Liver (tissue), 9 donors: ENCODE measurements around the gene FCHO2. TPM values are rescaled to one million over a fixed set of nuclear protein-coding genes. Genes with fewer than 3 reads are reported as not detected.

Experiments
- DNase-seq: peaks from one replicate; pipeline ENCODE4 v3.0.0-alpha.2; 2017; ENCODE audit warnings: low spot score
- H3K27ac ChIP-seq, 2 donors: one replicate each; pipeline ENCODE4 v1.7.0; 2013; ENCODE audit warnings: inconsistent platforms in 2 of 2, low read length in 2 of 2, control low read depth in 1 of 2, low read depth in 1 of 2, mild to moderate bottlenecking in 1 of 2
- H3K27me3 ChIP-seq, 4 donors: one replicate each; pipeline versions ENCODE4 v1.6.1 to v1.7.0; 2013; ENCODE audit warnings: low read length in 3 of 4, inconsistent platforms in 1 of 4, mild to moderate bottlenecking in 1 of 4, moderate library complexity in 1 of 4; ENCODE audit not compliant: control insufficient read depth in 4 of 4, insufficient read depth in 4 of 4
- H3K36me3 ChIP-seq, 4 donors: one replicate each; pipeline versions ENCODE4 v1.6.1 to v1.7.0; 2013; ENCODE audit warnings: low read length in 3 of 4, mild to moderate bottlenecking in 3 of 4, low read depth in 1 of 4, moderate library complexity in 1 of 4; ENCODE audit not compliant: control insufficient read depth in 4 of 4, insufficient read depth in 3 of 4
- H3K4me1 ChIP-seq, 4 donors: one replicate each; pipeline versions ENCODE4 v1.6.1 to v1.7.0; 2013; ENCODE audit warnings: low read length in 3 of 4, mild to moderate bottlenecking in 3 of 4, moderate library complexity in 1 of 4; ENCODE audit not compliant: control insufficient read depth in 4 of 4, insufficient read depth in 4 of 4
- H3K4me3 ChIP-seq, 3 donors: one replicate each; pipeline versions ENCODE4 v1.6.1 to v1.7.0; 2013; ENCODE audit warnings: low read length in 3 of 3, control low read depth in 1 of 3, low read depth in 1 of 3, mild to moderate bottlenecking in 1 of 3
- H3K9ac ChIP-seq, 2 donors: one replicate each; pipeline ENCODE4 v1.7.0; 2013; ENCODE audit warnings: low read length in 2 of 2, mild to moderate bottlenecking in 2 of 2, moderate library complexity in 2 of 2, control low read depth in 1 of 2, low read depth in 1 of 2
- H3K9me3 ChIP-seq, 4 donors: one replicate each; pipeline versions ENCODE4 v1.6.1 to v1.7.0; 2013; ENCODE audit warnings: low read length in 3 of 4; ENCODE audit not compliant: control insufficient read depth in 4 of 4
- ATF3 ChIP-seq: IDR thresholded peaks from 2 replicates; pipeline ENCODE4 v1.6.1; 2016; ENCODE audit warnings: antibody characterized with exemption
- EGR1 ChIP-seq, 2 donors: IDR thresholded peaks; 2 replicates each; pipeline ENCODE4 v1.6.1; 2016 to 2018; ENCODE audit warnings: antibody characterized with exemption in 2 of 2, low read depth in 2 of 2
- FOXA1 ChIP-seq: IDR thresholded peaks from 2 replicates; pipeline ENCODE4 v1.6.1; 2016; ENCODE audit warnings: antibody characterized with exemption
- FOXA2 ChIP-seq: IDR thresholded peaks from 2 replicates; pipeline ENCODE4 v1.6.1; 2016; ENCODE audit warnings: antibody characterized with exemption
- GABPA ChIP-seq, 2 donors: IDR thresholded peaks in 1 of 2; conservative IDR thresholded peaks in 1 of 2; 2 replicates each; pipeline ENCODE4 v1.6.1; 2016; ENCODE audit warnings: antibody characterized with exemption in 2 of 2, mild to moderate bottlenecking in 1 of 2, moderate library complexity in 1 of 2
- HNF4A ChIP-seq, 2 donors: conservative IDR thresholded peaks; 2 replicates each; pipeline ENCODE4 v1.6.1; 2016; ENCODE audit warnings: antibody characterized with exemption in 2 of 2, mild to moderate bottlenecking in 2 of 2
- HNF4G ChIP-seq: IDR thresholded peaks from 2 replicates; pipeline ENCODE4 v1.6.1; 2016; ENCODE audit warnings: antibody characterized with exemption
- JUND ChIP-seq, 2 donors: IDR thresholded peaks; 2 replicates each; pipeline ENCODE4 v1.6.1; 2016; ENCODE audit warnings: antibody characterized with exemption in 2 of 2
- NR2F2 ChIP-seq: IDR thresholded peaks from 2 replicates; pipeline ENCODE4 v1.6.1; 2016; ENCODE audit warnings: antibody characterized with exemption
- RAD21 ChIP-seq, 2 donors: IDR thresholded peaks; 2 replicates each; pipeline ENCODE4 v1.6.1; 2016; ENCODE audit warnings: antibody characterized with exemption in 2 of 2, mild to moderate bottlenecking in 2 of 2
- REST ChIP-seq: IDR thresholded peaks from 2 replicates; pipeline ENCODE4 v1.6.1; 2016; ENCODE audit warnings: antibody characterized with exemption, mild to moderate bottlenecking
- RXRA ChIP-seq, 2 donors: IDR thresholded peaks; 2 replicates each; pipeline ENCODE4 v1.6.1; 2017 to 2018; ENCODE audit warnings: antibody characterized with exemption in 2 of 2, mild to moderate bottlenecking in 1 of 2
- SP1 ChIP-seq: IDR thresholded peaks from 2 replicates; pipeline ENCODE4 v1.6.1; 2018; ENCODE audit warnings: antibody characterized with exemption, mild to moderate bottlenecking
- TAF1 ChIP-seq: conservative IDR thresholded peaks from 2 replicates; pipeline ENCODE4 v1.6.1; 2016; ENCODE audit warnings: antibody characterized with exemption, mild to moderate bottlenecking
- YY1 ChIP-seq: IDR thresholded peaks from 2 replicates; pipeline ENCODE4 v1.6.1; 2016; ENCODE audit warnings: antibody characterized with exemption, mild to moderate bottlenecking
- WGBS: extraction: QIAGEN DNeasy Blood & Tissue Kit; methylation state at CpG from one replicate; pipeline ENCODE4 v1.1.7; 2013; 5-methylcytosine and 5-hydroxymethylcytosine counted together
- polyA plus RNA-seq, 2 donors: library from polyadenylated mRNA; stranded (reverse) in 1 of 2; unstranded in 1 of 2; fragments of 200-250 nt in 1 of 2; fragments of >200 nt in 1 of 2; fragmentation: Nextera tagmentation in 1 of 2; extraction: Ambion mirVana in 1 of 2; gene quantifications; one replicate each; pipeline versions ENCODE4 v1.2.1 to v1.2.3, GENCODE V29; 2013 to 2015
- total RNA-seq, 2 donors: library from RNA; depleted of rRNA; stranded (reverse); fragments of >200 nt; gene quantifications; one replicate each; pipeline ENCODE4 v1.2.3, GENCODE V29; 2014
- TF ChIP-seq, protein P1 (sequence below): IDR thresholded peaks from 2 replicates; pipeline ENCODE4 v1.6.1; 2016; ENCODE audit warnings: antibody characterized with exemption
- TF ChIP-seq, protein P2 (sequence below): fragments of 150-350 bp; IDR thresholded peaks from 2 replicates; pipeline ENCODE4 v1.5.1; 2017; ENCODE audit warnings: improper control_type of control experiment, low read depth, low read length; ENCODE audit not compliant: missing input control
- TF ChIP-seq, protein P3 (sequence below): IDR thresholded peaks from 2 replicates; pipeline ENCODE4 v1.6.1; 2016; ENCODE audit warnings: antibody characterized with exemption
- donor health status: healthy.
- donor health status: healthy.
- donor health status: healthy.
- donor health status: healthy.
- donor health status: healthy.

Gene FCHO2
- total and polyA plus RNA-seq, 4 donors, result 5.3 to 37.5 (median 9.3) TPM

- DNase-seq, result no peak
- Histone ChIP-seq H3K9me3 (no peaks in the 10 kb centered on the region), H3K4me1 (peaks cover 0 to 25% (median 12%) of the 10 kb centered on the region in 4 donors), H3K27me3 (no peaks in the 10 kb centered on the region), H3K9ac (no peak overlapping the region), H3K4me3 (no peak overlapping the region), H3K36me3 (no peaks in the 10 kb centered on the region), H3K27ac (no peak overlapping the region)
- TF ChIP-seq TAF1, result no peak
- no peak for TF ChIP-seq ATF3
- TF ChIP-seq SP1, result no peak
- TF ChIP-seq YY1, result no peak
- no peak for TF ChIP-seq FOXA2
- WGBS, result 64% methylated on average over 3 of the region's 3 CpGs
These were observed 161.4 kb downstream of the FCHO2 start for GRCh38 chr5:73117088-73117740.

DNA sequence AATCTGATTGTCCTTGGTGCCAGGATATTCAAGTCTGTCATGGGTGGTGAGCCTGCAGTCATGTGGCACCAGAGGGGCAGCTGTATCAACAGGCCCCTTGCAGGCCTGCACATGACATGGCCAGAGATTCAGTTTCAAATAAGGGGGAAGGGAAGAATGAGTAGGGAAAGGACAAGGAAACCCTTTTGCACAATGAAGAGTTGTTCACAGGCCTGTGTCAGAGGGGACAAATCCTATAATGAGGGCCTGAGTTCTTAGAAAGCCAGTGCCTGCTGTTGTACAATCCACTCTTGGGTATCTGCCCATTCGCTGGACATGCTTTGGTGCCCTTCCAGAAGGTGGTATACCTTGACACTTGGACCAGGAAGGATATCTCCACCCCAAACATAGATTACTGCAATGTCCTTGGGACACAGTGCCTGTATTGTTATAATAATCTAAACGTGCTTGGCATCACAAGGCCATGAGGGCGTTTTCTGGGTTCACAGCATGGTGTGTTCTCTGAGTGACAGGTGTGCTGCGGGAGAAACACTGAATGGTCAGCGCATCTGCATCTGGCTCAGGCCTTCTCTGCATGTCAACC is 162.6 kb downstream of the FCHO2 start:
- H3K27me3 ChIP-seq, result no peaks in the 10 kb centered on the region
- H3K36me3 ChIP-seq, result no peaks in the 10 kb centered on the region
- H3K9me3 ChIP-seq, result no peaks in the 10 kb centered on the region
- TF ChIP-seq, protein P1, sequence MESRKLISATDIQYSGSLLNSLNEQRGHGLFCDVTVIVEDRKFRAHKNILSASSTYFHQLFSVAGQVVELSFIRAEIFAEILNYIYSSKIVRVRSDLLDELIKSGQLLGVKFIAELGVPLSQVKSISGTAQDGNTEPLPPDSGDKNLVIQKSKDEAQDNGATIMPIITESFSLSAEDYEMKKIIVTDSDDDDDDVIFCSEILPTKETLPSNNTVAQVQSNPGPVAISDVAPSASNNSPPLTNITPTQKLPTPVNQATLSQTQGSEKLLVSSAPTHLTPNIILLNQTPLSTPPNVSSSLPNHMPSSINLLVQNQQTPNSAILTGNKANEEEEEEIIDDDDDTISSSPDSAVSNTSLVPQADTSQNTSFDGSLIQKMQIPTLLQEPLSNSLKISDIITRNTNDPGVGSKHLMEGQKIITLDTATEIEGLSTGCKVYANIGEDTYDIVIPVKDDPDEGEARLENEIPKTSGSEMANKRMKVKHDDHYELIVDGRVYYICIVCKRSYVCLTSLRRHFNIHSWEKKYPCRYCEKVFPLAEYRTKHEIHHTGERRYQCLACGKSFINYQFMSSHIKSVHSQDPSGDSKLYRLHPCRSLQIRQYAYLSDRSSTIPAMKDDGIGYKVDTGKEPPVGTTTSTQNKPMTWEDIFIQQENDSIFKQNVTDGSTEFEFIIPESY, result no peak
- no peak for TF ChIP-seq FOXA1
- no peak for TF ChIP-seq EGR1 (IDR thresholded peaks at IDR 0.05; ENCODE audit: low read depth in 2 of 2)
- no peak for TF ChIP-seq HNF4G
- no peak for TF ChIP-seq RAD21 (IDR thresholded peaks at IDR 0.05)
- no peak for TF ChIP-seq SP1
- TF ChIP-seq RXRA (IDR thresholded peaks at IDR 0.05), result no peak
- no peak for TF ChIP-seq FOXA2
- TF ChIP-seq, protein P2, sequence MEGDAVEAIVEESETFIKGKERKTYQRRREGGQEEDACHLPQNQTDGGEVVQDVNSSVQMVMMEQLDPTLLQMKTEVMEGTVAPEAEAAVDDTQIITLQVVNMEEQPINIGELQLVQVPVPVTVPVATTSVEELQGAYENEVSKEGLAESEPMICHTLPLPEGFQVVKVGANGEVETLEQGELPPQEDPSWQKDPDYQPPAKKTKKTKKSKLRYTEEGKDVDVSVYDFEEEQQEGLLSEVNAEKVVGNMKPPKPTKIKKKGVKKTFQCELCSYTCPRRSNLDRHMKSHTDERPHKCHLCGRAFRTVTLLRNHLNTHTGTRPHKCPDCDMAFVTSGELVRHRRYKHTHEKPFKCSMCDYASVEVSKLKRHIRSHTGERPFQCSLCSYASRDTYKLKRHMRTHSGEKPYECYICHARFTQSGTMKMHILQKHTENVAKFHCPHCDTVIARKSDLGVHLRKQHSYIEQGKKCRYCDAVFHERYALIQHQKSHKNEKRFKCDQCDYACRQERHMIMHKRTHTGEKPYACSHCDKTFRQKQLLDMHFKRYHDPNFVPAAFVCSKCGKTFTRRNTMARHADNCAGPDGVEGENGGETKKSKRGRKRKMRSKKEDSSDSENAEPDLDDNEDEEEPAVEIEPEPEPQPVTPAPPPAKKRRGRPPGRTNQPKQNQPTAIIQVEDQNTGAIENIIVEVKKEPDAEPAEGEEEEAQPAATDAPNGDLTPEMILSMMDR, result no peak
- no peak for TF ChIP-seq ATF3
- no peak for TF ChIP-seq YY1
- no peak for TF ChIP-seq TAF1
- TF ChIP-seq NR2F2, result no peak
- no peak for TF ChIP-seq REST
- TF ChIP-seq HNF4A (conservative IDR thresholded peaks at IDR 0.05), result no peak
- no peak for TF ChIP-seq GABPA (IDR thresholded peaks at IDR 0.05 in 1 of 2, conservative IDR thresholded peaks at IDR 0.05 in 1 of 2)
- TF ChIP-seq JUND (IDR thresholded peaks at IDR 0.05), result no peak
- TF ChIP-seq, protein P3, sequence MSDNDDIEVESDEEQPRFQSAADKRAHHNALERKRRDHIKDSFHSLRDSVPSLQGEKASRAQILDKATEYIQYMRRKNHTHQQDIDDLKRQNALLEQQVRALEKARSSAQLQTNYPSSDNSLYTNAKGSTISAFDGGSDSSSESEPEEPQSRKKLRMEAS, result no peak
- no peak overlapping the region for H3K9ac ChIP-seq
- no peak overlapping the region for H3K27ac ChIP-seq
- DNase-seq, result no peak
- 82% methylated on average over 5 of the region's 5 CpGs for WGBS
- H3K4me3 ChIP-seq, result no peak overlapping the region
- peaks cover 0 to 25% (median 12%) of the 10 kb centered on the region in 4 donors for H3K4me1 ChIP-seq
